ENCODE results near the gene MED27. TPM values are rescaled to one million over a fixed set of nuclear protein-coding genes. Genes with fewer than 3 reads are reported as not detected.
A peak's percentile ranks its signal among the peaks of the same experiment; 100 is the strongest.

MED27 gene
- total RNA-seq, 1 experiment from 2014 or later: 38.4 TPM

GRCh38 chr9:131980267-131981016 is 99.2 kb downstream of the MED27 start:
- no peak overlapping the region for H2AFZ ChIP-seq (ENCODE audit: low read length)
- TF ChIP-seq CTCF (conservative IDR thresholded peaks at IDR 0.05; ENCODE audit: low read depth, low read length) (no peak), EZH2 (IDR thresholded peaks at IDR 0.05; ENCODE audit: low read length, unreplicated experiment) (no peak), EZH2phosphoT487 (IDR thresholded peaks at IDR 0.05; ENCODE audit: borderline replicate concordance, low read length) (no peak)
- BruUV-seq (replicated peaks): no TSS peak

GRCh38 chr9:131977109-131977838 is 102.4 kb downstream of the MED27 start:
- no peaks in the 10 kb centered on the region for H3K9me3 ChIP-seq (ENCODE audit: low read length)
- BruUV-seq (replicated peaks): no TSS peak
- no peaks in the 10 kb centered on the region for H4K20me1 ChIP-seq (ENCODE audit: low read length)

More at GRCh38 chr9:131980267-131981016, 99.2 kb downstream of the MED27 start:
- intact Hi-C loops (cut with micrococcal nuclease): loop anchor here (5.0 kb wide), 1 partner anchor 262 kb away; no protein-coding TSS in a partner anchor
- Histone ChIP-seq H3K79me2 (ENCODE audit: low read length) (peaks cover 19% of the 10 kb centered on the region), H3K4me3 (ENCODE audit: low read length) (no peak overlapping the region), H3K36me3 (ENCODE audit: low read depth, low read length) (no peaks in the 10 kb centered on the region), H3K27me3 (ENCODE audit: low read length) (no peaks in the 10 kb centered on the region), H3K9me2 (replicated peaks; ENCODE audit: low read length) (no peaks in the 10 kb centered on the region), H3K4me1 (ENCODE audit: insufficient read depth, low read length) (peaks cover 23% of the 10 kb centered on the region), H3K9me3 (ENCODE audit: low read length) (no peaks in the 10 kb centered on the region), H3K27ac (ENCODE audit: low read length) (0 out of 2 replicates have a peak overlapping the region, but pooled peaks have one; percentile 11), H3K4me2 (ENCODE audit: low read length) (no peak overlapping the region), H3K9ac (ENCODE audit: low read length) (no peak overlapping the region), H3F3A (ENCODE audit: low read length, unreplicated experiment) (no peaks in the 10 kb centered on the region), H4K20me1 (ENCODE audit: low read length) (no peaks in the 10 kb centered on the region)
- CTCF ChIA-PET: no interaction called here
- no peak for DNase-seq
- POLR2A ChIA-PET (ENCODE audit: unreplicated experiment): no interaction called here
- no peak for ATAC-seq

More at GRCh38 chr9:131977109-131977838, 102.4 kb downstream of the MED27 start:
- Histone ChIP-seq H3K36me3 (ENCODE audit: low read depth, low read length) (no peaks in the 10 kb centered on the region), H3F3A (ENCODE audit: low read length, unreplicated experiment) (no peaks in the 10 kb centered on the region), H3K79me2 (ENCODE audit: low read length) (peaks cover 5% of the 10 kb centered on the region; the same call in 1 of the 2 replicates), H3K27me3 (ENCODE audit: low read length) (no peaks in the 10 kb centered on the region), H3K4me2 (ENCODE audit: low read length) (no peak overlapping the region), H3K4me3 (ENCODE audit: low read length) (no peak overlapping the region), H3K4me1 (ENCODE audit: insufficient read depth, low read length) (peaks cover 10% of the 10 kb centered on the region), H3K9ac (ENCODE audit: low read length) (no peak overlapping the region), H3K9me2 (replicated peaks; ENCODE audit: low read length) (no peaks in the 10 kb centered on the region), H2AFZ (ENCODE audit: low read length) (no peak overlapping the region), H3K27ac (ENCODE audit: low read length) (no peak overlapping the region)
- ATAC-seq (no peak), DNase-seq (no peak)
- intact Hi-C loops (cut with micrococcal nuclease): no loop called here
- POLR2A ChIA-PET (ENCODE audit: unreplicated experiment): no interaction called here
- CTCF ChIA-PET: no interaction called here
- TF ChIP-seq EZH2phosphoT487 (IDR thresholded peaks at IDR 0.05; ENCODE audit: borderline replicate concordance, low read length) (no peak), EZH2 (IDR thresholded peaks at IDR 0.05; ENCODE audit: low read length, unreplicated experiment) (no peak), CTCF (conservative IDR thresholded peaks at IDR 0.05; ENCODE audit: low read depth, low read length) (no peak)
